Esophagus squamous epithelium (tissue), 5 donors: ENCODE measurements around the gene ALKBH5. TPM values are rescaled to one million over a fixed set of nuclear protein-coding genes. Genes with fewer than 3 reads are reported as not detected.
A peak's percentile ranks its signal among the peaks of the same experiment; 100 is the strongest.

ENCODE experiments used
- DNase-seq: peaks from one replicate; lab custom pipeline; 2025; lab: John Stamatoyannopoulos, UW
- H3K27ac ChIP-seq, 4 donors: fragments of 200-600 bp; sonication (generic); one replicate each; pipeline ENCODE4 v1.5.1; 2016 to 2019; ENCODE audit warnings: mild to moderate bottlenecking in 1 of 4
- H3K27me3 ChIP-seq, 4 donors: fragments of 200-600 bp; sonication (generic); 1 replicate in 3 of 4; 2 replicates in 1 of 4; pipeline versions ENCODE4 v1.5.1 to v1.6.0; 2017 to 2021; ENCODE audit warnings: antibody characterized with exemption in 1 of 4
- H3K36me3 ChIP-seq, 3 donors: fragments of 200-600 bp; sonication (generic); one replicate each; pipeline ENCODE4 v1.5.1; 2016 to 2019
- H3K4me1 ChIP-seq, 3 donors: fragments of 200-600 bp; sonication (generic); one replicate each; pipeline ENCODE4 v1.5.1; 2017 to 2019
- H3K4me3 ChIP-seq, 4 donors: fragments of 200-600 bp; sonication (generic); 1 replicate in 3 of 4; 2 replicates in 1 of 4; pipeline ENCODE4 v1.5.1; 2016 to 2019; ENCODE audit warnings: mild to moderate bottlenecking in 2 of 4, moderate library complexity in 1 of 4
- H3K9me3 ChIP-seq, 3 donors: fragments of 200-600 bp; sonication (generic); one replicate each; pipeline ENCODE4 v1.5.1; 2016 to 2019
- CTCF ChIP-seq, 6 experiments: fragments of 450-650 bp in 4 of 6; fragments of 200-600 bp in 2 of 6; sonication (generic) in 2 of 6; IDR thresholded peaks; one replicate each; pipeline ENCODE4 v1.5.1; 2016 to 2019; ENCODE audit warnings: antibody characterized with exemption in 6 of 6, mild to moderate bottlenecking in 4 of 6, moderate library complexity in 4 of 6
- POLR2A ChIP-seq, 4 donors: fragments of 450-650 bp; IDR thresholded peaks; one replicate each; pipeline ENCODE4 v1.6.1; 2017; ENCODE audit warnings: antibody characterized with exemption in 4 of 4, mild to moderate bottlenecking in 4 of 4, moderate library complexity in 3 of 4
- WGBS, 2 donors: methylation state at CpG; one replicate each; pipeline ENCODE4 v1.1.5; 2018; 5-methylcytosine and 5-hydroxymethylcytosine counted together
- intact Hi-C: fragments of 100-400 bp; cut with DNase I; formaldehyde crosslinking; loops from one replicate; pipeline ENCODE4 v1.15.0; 2022
- total RNA-seq, 4 donors: library from RNA; depleted of rRNA; stranded (reverse); fragments of >200 nt; gene quantifications; one replicate each; pipeline ENCODE4 v1.1.0, GENCODE V29; 2016
- donor health status: DM: yes; HTN: yes; CAD: no.

The ALKBH5 gene
- total RNA-seq, 4 donors from 2014 or later = 55.8 to 58.9 (median 56.9) TPM

DNA sequence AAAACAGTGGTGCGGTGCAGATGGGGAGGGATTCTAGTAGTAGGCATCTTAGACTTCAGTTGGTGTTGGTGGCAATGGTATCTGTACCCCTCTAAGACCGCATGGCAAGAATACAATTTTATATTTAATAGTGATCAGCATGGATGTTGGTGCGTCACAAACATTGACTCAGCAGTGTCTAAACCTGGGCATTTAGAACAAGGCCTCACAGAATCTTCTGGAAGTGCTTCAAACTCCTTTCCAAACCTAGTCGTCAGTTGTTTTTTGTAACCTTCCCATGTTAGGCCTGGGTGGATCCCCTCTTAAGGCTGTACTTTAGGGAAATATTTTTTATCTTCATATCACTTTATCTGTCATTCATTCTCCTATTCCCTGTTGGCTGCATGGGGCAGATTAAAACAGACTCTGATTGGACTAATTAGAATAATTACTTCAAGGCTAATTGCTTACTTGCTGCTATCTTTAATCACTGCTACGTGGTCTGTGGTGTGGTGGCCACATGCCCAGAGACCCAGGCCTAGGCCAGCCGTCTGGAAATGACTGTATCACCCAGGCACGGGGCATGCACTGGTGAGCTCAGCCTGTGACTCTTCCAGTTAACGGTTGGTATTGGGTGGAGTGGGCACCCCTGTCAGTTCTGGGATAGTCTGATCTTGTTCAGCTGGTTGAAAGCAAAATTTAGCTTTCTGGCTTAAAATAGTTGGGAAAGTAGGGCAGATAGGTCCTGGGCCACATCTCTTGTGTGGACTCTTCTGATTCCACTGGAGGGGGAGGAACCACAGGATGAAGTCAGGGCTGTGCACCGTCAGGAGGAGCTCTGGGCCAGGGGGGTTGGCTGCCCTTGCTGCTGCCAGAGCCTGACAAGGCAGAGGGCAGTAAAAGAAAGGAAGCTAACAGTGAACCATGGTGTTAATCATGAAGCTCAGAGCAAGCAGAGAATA is 4.5 kb downstream of the ALKBH5 start:
- Histone ChIP-seq H3K9me3 (no peaks in the 10 kb centered on the region), H3K27me3 (no peaks in the 10 kb centered on the region), H3K27ac (peak overlapping the region in 3 of 4 donors; percentile 17 to 93 (median 29)), H3K36me3 (peaks cover 0 to 34% (median 10%) of the 10 kb centered on the region in 3 donors), H3K4me3 (peak overlapping the region in 3 of 4 donors; percentile 72 to 97 (median 74)), H3K4me1 (peaks cover 56 to 83% (median 63%) of the 10 kb centered on the region in 3 donors)
- intact Hi-C loops = no loop called here
- no peak for DNase-seq
- WGBS, 2 donors = 21 to 26% methylated on average over 9 of the region's 9 CpGs
- TF ChIP-seq CTCF (IDR thresholded peaks at IDR 0.05) = no peak
- TF ChIP-seq POLR2A (IDR thresholded peaks at IDR 0.05) = no peak

- peak overlapping the region in 3 of 4 donors; percentile 10 to 48 (median 47) for H3K27ac ChIP-seq
- H3K36me3 ChIP-seq = peaks cover 4 to 58% (median 10%) of the 10 kb centered on the region in 3 donors
- peaks cover 43 to 85% (median 58%) of the 10 kb centered on the region in 3 donors for H3K4me1 ChIP-seq
- H3K27me3 ChIP-seq = no peaks in the 10 kb centered on the region
- H3K9me3 ChIP-seq = no peaks in the 10 kb centered on the region
- no peak for DNase-seq
- H3K4me3 ChIP-seq = peak overlapping the region in 1 of 4 donors; percentile 1
- intact Hi-C loops = no loop called here
- TF ChIP-seq CTCF (IDR thresholded peaks at IDR 0.05) (no peak), POLR2A (IDR thresholded peaks at IDR 0.05) (no peak)
- WGBS, 2 donors = 55 to 68% methylated on average over 3 of the region's 3 CpGs
These were observed 7.1 kb downstream of the ALKBH5 start for GRCh38 chr17:18190628-18191235.

DNA sequence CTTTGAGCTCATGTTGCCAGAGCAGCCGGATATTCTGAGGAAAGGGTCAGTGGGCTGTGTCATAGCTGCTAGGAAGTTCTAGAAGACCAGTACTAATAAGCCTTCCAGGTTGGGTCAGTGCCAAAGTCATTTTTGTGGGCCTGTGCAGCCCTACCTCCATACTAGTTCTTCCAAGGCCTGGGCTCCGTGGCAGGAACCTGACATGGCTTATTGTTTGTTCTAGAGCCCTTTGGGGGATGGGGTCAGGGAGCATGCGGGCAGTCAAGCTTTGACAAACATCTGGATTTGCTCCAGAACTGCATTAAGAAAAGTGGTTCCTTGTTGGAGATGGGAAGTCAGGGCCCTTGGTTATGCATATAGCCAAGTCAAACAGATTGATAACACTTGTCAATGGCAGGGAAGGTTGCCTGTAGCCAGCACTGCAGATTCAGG is 7.6 kb downstream of the ALKBH5 start:
- Histone ChIP-seq H3K27ac (peak overlapping the region in 2 of 4 donors; percentile 10 to 47), H3K27me3 (no peaks in the 10 kb centered on the region), H3K9me3 (no peaks in the 10 kb centered on the region), H3K4me3 (peak overlapping the region in 1 of 4 donors; percentile 1), H3K36me3 (peaks cover 6 to 63% (median 10%) of the 10 kb centered on the region in 3 donors), H3K4me1 (peaks cover 38 to 80% (median 52%) of the 10 kb centered on the region in 3 donors)
- no peak for TF ChIP-seq CTCF (IDR thresholded peaks at IDR 0.05)
- TF ChIP-seq POLR2A (IDR thresholded peaks at IDR 0.05) = no peak
- DNase-seq = no peak
- 45 to 67% methylated on average over 1 of the region's 3 CpGs for WGBS, 2 donors
- intact Hi-C loops = no loop called here

DNA sequence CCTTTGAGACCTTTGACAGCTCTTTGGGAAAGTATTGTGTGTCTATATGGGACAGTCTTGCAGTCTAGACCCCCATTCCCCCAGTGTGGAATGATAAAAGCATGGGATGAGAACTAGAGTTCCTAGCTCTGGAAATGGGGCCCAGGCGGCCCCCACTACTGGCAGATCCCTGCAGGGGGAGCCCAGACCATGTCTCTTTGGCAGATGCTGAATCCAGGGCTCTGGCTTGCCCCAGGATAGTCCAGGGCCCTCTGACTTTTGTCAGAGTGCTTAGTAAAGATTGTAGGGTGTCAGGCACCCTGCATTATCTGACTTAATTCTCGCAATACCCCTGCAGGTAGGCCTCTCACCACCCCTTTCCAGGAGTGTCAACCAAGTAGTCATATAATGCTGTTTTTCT is 8.3 kb downstream of the ALKBH5 start:
- Histone ChIP-seq H3K27me3 (no peaks in the 10 kb centered on the region), H3K4me3 (no peak overlapping the region), H3K36me3 (peaks cover 7 to 70% (median 14%) of the 10 kb centered on the region in 3 donors), H3K27ac (no peak overlapping the region), H3K4me1 (peaks cover 31 to 75% (median 45%) of the 10 kb centered on the region in 3 donors), H3K9me3 (no peaks in the 10 kb centered on the region)
- TF ChIP-seq CTCF (IDR thresholded peaks at IDR 0.05) = no peak
- no peak for TF ChIP-seq POLR2A (IDR thresholded peaks at IDR 0.05)
- intact Hi-C loops = no loop called here
- DNase-seq = no peak
- WGBS, 2 donors = 65 to 88% methylated on average over 2 of the region's 2 CpGs
